Mucosa of gallbladder (tissue), 1 donor: Measurements from ENCODE around the gene SLU7. TPM values are rescaled to one million over a fixed set of nuclear protein-coding genes. Genes with fewer than 3 reads are reported as not detected.
"Not testable (repeated sequence)": the region's sequence is repeated elsewhere in the genome, so short reads cannot be mapped to it uniquely, and the experiment has no call there.

Experiments used
- DNase-seq: peaks from one replicate; pipeline ENCODE4 v3.0.0-alpha.2; 2020; ENCODE audit warnings: low spot score
- total RNA-seq: library from RNA; stranded (reverse); gene quantifications from one replicate; pipeline ENCODE4 v1.2.1, GENCODE V29; 2021
- donor health status: DM: no; HTN: no; CAD: no.

Gene SLU7
- total RNA-seq, 1 donor from 2014 or later = 48.0 TPM

GRCh38 chr5:160450164-160450932 is 31.5 kb upstream of the SLU7 start:
- no peak for DNase-seq

GRCh38 chr5:160449458-160449857 is 30.6 kb upstream of the SLU7 start:
- DNase-seq = no peak

- DNase-seq = no peak
Observed at GRCh38 chr5:160448886-160449285, 30.0 kb upstream of the SLU7 start.

GRCh38 chr5:160445751-160446150 is 26.9 kb upstream of the SLU7 start:
- DNase-seq = no peak

GRCh38 chr5:160445132-160445531 is 26.3 kb upstream of the SLU7 start:
- DNase-seq = no peak

- no peak for DNase-seq
Observed at GRCh38 chr5:160444407-160444806, 25.5 kb upstream of the SLU7 start.

- no peak for DNase-seq
Observed at GRCh38 chr5:160442824-160443431, 24.0 kb upstream of the SLU7 start.

GRCh38 chr5:160441311-160441781 is 22.5 kb upstream of the SLU7 start:
- no peak for DNase-seq

GRCh38 chr5:160439205-160439600 is 20.3 kb upstream of the SLU7 start:
- peak; percentile 91 for DNase-seq

GRCh38 chr5:160438316-160439204 is 19.7 kb upstream of the SLU7 start:
- peak; percentile 49 for DNase-seq

- no peak for DNase-seq
Observed at GRCh38 chr5:160437271-160437670, 18.4 kb upstream of the SLU7 start.

- DNase-seq = not testable (repeated sequence)
Observed at GRCh38 chr5:160436661-160437060, 17.8 kb upstream of the SLU7 start.

GRCh38 chr5:160436017-160436416 is 17.1 kb upstream of the SLU7 start:
- DNase-seq = no peak

- DNase-seq = no peak
Observed at GRCh38 chr5:160435532-160435931, 16.7 kb upstream of the SLU7 start.

- no peak for DNase-seq
Observed at GRCh38 chr5:160434022-160434531, 15.2 kb upstream of the SLU7 start.

GRCh38 chr5:160432787-160433186 is 13.9 kb upstream of the SLU7 start:
- DNase-seq = no peak

GRCh38 chr5:160432196-160432595 is 13.3 kb upstream of the SLU7 start:
- DNase-seq = no peak

- DNase-seq = no peak
Observed at GRCh38 chr5:160427607-160428006, 8.7 kb upstream of the SLU7 start.

- no peak for DNase-seq
Observed at GRCh38 chr5:160423099-160423498, 4.2 kb upstream of the SLU7 start.

GRCh38 chr5:160421625-160422258 is 2.9 kb upstream of the SLU7 start, which contains the start of gene PTTG1:
Gene PTTG1 (plus strand): TSS chr5:160421855. CDS start chr5:160422313, 458 bp downstream.
- peak; percentile 95 for DNase-seq

GRCh38 chr5:160420331-160420610 is 1.4 kb upstream of the SLU7 start:
- no peak for DNase-seq
